ENCODE results near the gene APOD.

Gene APOD

DNA sequence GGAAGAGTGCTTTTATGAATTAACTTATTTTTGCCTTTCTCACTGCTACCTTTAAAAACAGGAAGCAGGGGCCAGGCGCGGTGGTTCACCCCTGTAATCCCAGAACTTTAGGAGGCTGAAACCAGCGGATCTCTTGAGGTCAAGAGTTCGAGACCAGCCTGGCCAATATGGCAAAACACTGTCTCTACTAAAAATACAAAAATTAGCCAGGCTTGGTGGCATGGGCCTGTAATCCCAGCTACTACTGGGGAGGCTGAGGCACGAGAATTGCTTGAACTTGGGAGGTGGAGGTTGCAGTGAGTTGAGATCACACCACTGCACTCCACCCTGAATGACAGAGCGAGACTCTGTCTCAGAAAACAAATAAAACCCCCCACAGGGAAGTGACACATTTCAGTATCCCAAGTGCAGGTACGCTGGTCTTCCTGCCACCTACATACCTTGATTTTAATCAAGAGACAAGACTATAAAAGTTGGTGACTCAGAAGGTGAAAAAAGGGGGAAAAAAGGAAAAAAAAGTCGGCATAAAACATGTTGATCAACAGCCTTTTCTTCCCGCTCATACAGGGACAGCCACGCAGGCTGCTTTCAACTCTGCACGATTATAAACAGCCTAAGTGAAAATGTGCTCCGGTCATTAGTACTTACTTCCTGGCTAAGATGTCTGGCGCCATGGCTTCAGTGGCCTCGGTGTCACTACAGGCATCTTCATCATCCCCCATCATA lies 59.4 kb downstream of the APOD start:
- DNase-seq (ENCODE audit: low read depth), result no peak

DNA sequence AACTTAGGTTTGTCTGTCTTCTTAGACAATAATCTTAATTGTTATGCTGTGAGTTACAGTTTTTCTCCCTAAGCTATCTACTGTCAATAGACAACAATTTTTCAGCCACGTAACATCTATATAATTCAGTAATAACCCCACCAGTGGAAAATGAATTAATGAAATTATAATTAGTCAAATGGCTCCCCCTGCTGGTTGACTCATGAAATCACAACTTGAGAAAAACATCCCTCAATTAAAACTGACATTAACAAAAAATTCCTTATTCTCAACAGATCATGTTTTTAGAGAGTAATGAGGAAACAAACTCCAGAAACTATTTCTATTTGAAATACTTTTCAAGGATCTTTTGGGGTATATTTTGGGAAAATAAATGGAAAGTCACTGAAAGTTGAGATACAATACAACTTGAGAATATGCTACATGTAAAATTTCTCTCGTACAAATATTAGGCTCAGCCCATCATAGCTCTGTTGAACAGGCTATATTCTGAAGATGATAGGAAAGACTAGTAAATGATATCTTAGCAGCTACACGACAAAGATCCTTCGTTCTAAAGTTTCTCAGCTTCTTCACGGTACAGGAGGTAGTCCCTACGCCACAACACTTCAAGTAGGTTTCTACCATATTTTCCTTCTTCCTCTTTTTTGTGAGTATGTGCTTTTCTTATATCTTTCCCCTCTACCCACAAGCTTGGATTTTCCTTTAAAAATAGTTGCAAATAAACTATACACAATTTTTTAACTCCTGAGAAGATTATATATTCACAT lies 61.3 kb downstream of the APOD start:
- no peak for DNase-seq (ENCODE audit: low read depth)

Measured in GM04504 (cell line).